Measurements from ENCODE around the gene ZNF709.

GRCh38 chr19:12513531-12514061, 29.0 kb upstream of the ZNF709 start:
- no peak for TF ChIP-seq RCOR1 (IDR thresholded peaks at IDR 0.05; ENCODE audit: insufficient replicate concordance, low read length)
- TF ChIP-seq CTCF (conservative IDR thresholded peaks at IDR 0.05; ENCODE audit: low read depth, low read length): no peak
- TF ChIP-seq RAD21 (IDR thresholded peaks at IDR 0.05; ENCODE audit: low read length): no peak
- no peak for TF ChIP-seq USF2 (IDR thresholded peaks at IDR 0.05; ENCODE audit: low read depth, low read length)
- no peak for TF ChIP-seq MAZ (IDR thresholded peaks at IDR 0.05; ENCODE audit: borderline replicate concordance, low read depth, low read length)
- no peak for TF ChIP-seq POLR2A (IDR thresholded peaks at IDR 0.05; ENCODE audit: low read depth, low read length)
- TF ChIP-seq RFX5 (IDR thresholded peaks at IDR 0.05; ENCODE audit: low read depth, low read length): no peak
- TF ChIP-seq SMC3 (IDR thresholded peaks at IDR 0.05; ENCODE audit: low read depth, low read length): no peak
- no peak for TF ChIP-seq MAFK (IDR thresholded peaks at IDR 0.05; ENCODE audit: low read depth, low read length)
- no peak for TF ChIP-seq BHLHE40 (IDR thresholded peaks at IDR 0.05; ENCODE audit: low read depth, low read length)
